ENCODE data around the gene SET.
"Not testable (repeated sequence)": the region's sequence is repeated elsewhere in the genome, so short reads cannot be mapped to it uniquely, and the experiment has no call there.

SET gene, protein sequence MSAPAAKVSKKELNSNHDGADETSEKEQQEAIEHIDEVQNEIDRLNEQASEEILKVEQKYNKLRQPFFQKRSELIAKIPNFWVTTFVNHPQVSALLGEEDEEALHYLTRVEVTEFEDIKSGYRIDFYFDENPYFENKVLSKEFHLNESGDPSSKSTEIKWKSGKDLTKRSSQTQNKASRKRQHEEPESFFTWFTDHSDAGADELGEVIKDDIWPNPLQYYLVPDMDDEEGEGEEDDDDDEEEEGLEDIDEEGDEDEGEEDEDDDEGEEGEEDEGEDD

GRCh38 chr9:128688501-128689292 lies at the start of gene SET:
TSS of gene SET (plus strand) at chr9:128689222. CDS start at chr9:128689583, 361 bp downstream.
- Mint-ChIP-seq H3K4me3 (peak within 1 kb of the TSS; percentile 90), H3K9me3 (no peaks in the 10 kb centered on the region), H3K4me1 (peaks cover 62% of the 10 kb centered on the region), H3K27me3 (no peaks in the 10 kb centered on the region), H3K27ac (peak within 1 kb of the TSS; percentile 96), H3K36me3 (peaks cover 20% of the 10 kb centered on the region)

- Mint-ChIP-seq H3K27ac (no peak overlapping the region), H3K36me3 (no peaks in the 10 kb centered on the region), H3K27me3 (no peaks in the 10 kb centered on the region), H3K4me1 (no peaks in the 10 kb centered on the region), H3K9me3 (no peaks in the 10 kb centered on the region), H3K4me3 (no peak overlapping the region)
Measured at GRCh38 chr9:128640603-128641002, 48.4 kb upstream of the SET start.

- H3K36me3 Mint-ChIP-seq: no peaks in the 10 kb centered on the region
- no peak overlapping the region for H3K4me3 Mint-ChIP-seq
- H3K27ac Mint-ChIP-seq: no peak overlapping the region
- H3K4me1 Mint-ChIP-seq: no peaks in the 10 kb centered on the region
- H3K9me3 Mint-ChIP-seq: no peaks in the 10 kb centered on the region
- H3K27me3 Mint-ChIP-seq: no peaks in the 10 kb centered on the region
Measured at GRCh38 chr9:128642675-128643245, 46.3 kb upstream of the SET start.

GRCh38 chr9:128643519-128644300 lies 45.3 kb upstream of the SET start:
- Mint-ChIP-seq H3K4me1 (no peaks in the 10 kb centered on the region), H3K27me3 (no peaks in the 10 kb centered on the region), H3K4me3 (no peak overlapping the region), H3K9me3 (no peaks in the 10 kb centered on the region), H3K36me3 (no peaks in the 10 kb centered on the region), H3K27ac (no peak overlapping the region)

DNA sequence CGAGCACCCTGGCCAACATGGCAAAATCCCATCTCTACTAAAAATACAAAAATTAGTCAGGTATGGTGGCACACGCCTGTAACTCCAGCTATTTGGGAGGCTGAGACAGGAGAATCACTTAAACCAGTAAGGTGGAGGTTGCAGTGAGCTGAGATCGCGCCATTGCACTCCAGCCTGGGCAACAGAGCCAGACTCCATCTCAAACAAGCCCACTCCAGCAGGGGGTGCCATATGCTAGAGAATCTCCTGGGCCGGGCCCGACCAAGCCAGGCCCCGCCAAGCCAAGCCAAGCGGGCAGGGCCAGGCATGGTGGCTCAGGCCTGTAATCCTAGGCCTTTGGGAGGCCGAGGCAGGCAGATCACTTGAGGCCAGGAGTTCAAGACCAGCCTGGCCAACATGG lies 40.8 kb upstream of the SET start:
- H3K36me3 Mint-ChIP-seq, H3K9me3 Mint-ChIP-seq, H3K27me3 Mint-ChIP-seq, H3K4me3 Mint-ChIP-seq, H3K27ac Mint-ChIP-seq, H3K4me1 Mint-ChIP-seq: not testable (repeated sequence)

DNA sequence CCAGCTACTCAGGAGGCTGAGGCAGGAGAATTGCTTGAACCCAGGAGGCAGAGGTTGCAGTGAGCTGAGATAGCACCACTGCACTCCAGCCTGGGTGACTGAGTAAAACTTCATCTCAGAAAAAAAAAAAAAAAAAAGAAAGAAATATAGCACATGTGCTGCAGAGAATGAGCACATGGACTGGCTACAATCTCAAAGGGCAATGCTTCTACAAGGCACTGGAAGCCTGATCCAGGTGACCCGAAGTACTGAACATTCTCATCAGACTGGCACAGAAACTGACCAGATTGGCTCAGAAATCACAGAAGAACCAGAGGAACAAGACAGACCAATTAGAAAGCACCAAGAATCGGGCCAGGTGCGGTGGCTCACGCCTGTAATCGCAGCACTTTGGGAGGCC lies 37.2 kb upstream of the SET start:
- Mint-ChIP-seq H3K36me3 (no peaks in the 10 kb centered on the region), H3K27me3 (no peaks in the 10 kb centered on the region), H3K4me1 (peaks cover 3% of the 10 kb centered on the region), H3K9me3 (no peaks in the 10 kb centered on the region), H3K27ac (no peak overlapping the region), H3K4me3 (no peak overlapping the region)

DNA sequence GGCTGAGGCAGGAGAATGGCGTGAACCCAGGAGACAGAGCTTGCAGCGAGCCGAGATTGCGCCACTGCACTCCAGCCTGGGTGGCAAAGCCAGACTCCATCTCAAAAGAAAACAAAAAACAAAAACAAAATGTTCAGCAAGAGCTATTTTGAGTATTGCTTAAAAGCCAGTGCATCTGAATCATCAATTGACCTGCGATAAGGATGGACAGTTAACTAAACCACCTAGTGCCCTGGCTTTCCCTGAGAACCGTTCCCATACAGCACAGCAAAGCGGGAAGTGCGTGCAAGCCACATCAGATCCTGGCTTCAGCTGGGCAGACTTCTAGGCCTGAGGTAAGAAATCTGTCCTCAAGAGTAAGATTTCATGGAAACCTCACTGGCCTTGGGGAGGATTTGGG lies 35.1 kb upstream of the SET start:
- H3K27ac Mint-ChIP-seq: no peak overlapping the region
- no peaks in the 10 kb centered on the region for H3K36me3 Mint-ChIP-seq
- H3K9me3 Mint-ChIP-seq: no peaks in the 10 kb centered on the region
- no peak overlapping the region for H3K4me3 Mint-ChIP-seq
- peaks cover 8% of the 10 kb centered on the region for H3K4me1 Mint-ChIP-seq
- no peaks in the 10 kb centered on the region for H3K27me3 Mint-ChIP-seq

DNA sequence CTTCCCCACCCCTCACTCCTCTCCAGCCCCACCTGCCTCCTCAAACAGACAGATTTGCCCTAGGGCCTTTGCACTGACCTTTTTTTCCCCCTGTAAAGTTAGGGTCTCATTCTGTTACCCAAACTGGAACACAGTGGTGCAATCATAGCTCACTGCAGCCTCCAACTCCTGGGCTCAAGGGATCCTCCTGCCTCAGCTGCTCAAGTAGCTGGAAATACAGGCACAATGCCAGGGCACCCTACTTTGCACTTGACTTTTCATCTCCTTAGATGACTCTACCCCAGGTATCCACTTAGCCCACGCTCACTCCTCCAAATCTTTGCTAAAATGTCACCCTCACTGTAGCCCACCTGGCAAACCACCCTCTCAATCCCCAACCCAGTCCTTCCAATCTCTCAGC lies 34.5 kb upstream of the SET start:
- Mint-ChIP-seq H3K27ac (no peak overlapping the region), H3K4me3 (peak overlapping the region; percentile 37), H3K4me1 (peaks cover 8% of the 10 kb centered on the region), H3K9me3 (no peaks in the 10 kb centered on the region), H3K27me3 (no peaks in the 10 kb centered on the region), H3K36me3 (no peaks in the 10 kb centered on the region)

DNA sequence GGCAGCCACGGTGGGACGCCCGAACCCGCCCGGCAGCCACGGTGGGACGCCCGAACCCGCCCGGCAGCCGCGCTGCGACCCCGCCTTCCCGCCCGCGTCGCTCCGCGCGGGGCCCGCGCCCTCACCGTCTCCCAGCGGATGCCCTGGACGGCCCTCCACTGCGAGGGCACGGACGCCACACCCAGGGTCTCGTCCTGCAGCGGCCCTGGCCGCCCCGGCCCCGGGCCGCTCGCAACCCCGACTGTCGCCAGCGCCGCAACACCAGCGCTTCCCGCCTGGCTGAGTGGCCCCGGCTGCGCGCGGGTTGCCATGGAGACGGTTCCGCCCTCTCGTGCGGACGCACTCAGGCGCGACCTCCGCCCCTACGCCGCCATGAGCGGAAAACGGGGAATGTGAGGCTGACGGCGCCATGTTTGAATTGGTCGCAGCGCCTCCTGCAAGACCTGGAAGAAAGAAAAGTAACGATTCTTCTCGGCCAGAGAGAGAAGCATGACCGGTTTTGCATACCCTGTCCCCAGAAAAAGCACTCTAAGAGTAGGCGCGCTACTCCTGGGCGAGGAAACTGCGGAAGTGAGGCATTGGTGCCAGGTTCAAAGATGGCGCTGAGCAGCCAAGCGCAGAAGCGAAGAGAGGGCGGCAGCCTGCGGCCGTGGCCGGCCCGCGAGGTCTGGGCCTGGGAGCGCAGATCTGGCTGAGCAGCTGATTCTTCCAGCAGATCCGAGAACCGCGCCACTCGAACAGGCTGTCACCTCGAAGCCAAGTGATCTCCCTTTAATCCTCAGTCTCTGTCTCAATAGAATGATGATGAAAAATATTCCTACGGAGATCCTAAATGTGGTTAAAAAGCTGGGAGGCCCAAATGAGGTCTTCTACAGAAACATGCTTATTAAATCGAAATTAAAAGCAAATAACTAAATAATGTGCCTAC lies 32.3 kb upstream of the SET start, which contains the start of gene DYNC2I2:
Gene DYNC2I2, minus strand, starts transcription at position 432 of the 928 bp plus-strand sequence. Its CDS starts 121 bp downstream, at position 311.
- peak within 1 kb of the TSS; percentile 91 for H3K4me3 Mint-ChIP-seq
- H3K9me3 Mint-ChIP-seq: no peaks in the 10 kb centered on the region
- peaks cover 8% of the 10 kb centered on the region for H3K4me1 Mint-ChIP-seq
- peak within 1 kb of the TSS; percentile 100 for H3K27ac Mint-ChIP-seq
- H3K27me3 Mint-ChIP-seq: no peaks in the 10 kb centered on the region
- H3K36me3 Mint-ChIP-seq: no peaks in the 10 kb centered on the region

GRCh38 chr9:128657344-128657704 lies 31.7 kb upstream of the SET start:
- no peaks in the 10 kb centered on the region for H3K9me3 Mint-ChIP-seq
- peak overlapping the region; percentile 100 for H3K27ac Mint-ChIP-seq
- H3K4me3 Mint-ChIP-seq: peak overlapping the region; percentile 91
- no peaks in the 10 kb centered on the region for H3K36me3 Mint-ChIP-seq
- no peaks in the 10 kb centered on the region for H3K27me3 Mint-ChIP-seq
- peaks cover 8% of the 10 kb centered on the region for H3K4me1 Mint-ChIP-seq

- Mint-ChIP-seq H3K36me3 (no peaks in the 10 kb centered on the region), H3K9me3 (no peaks in the 10 kb centered on the region), H3K27ac (peak overlapping the region; percentile 100)
Measured at GRCh38 chr9:128657796-128658195, 31.2 kb upstream of the SET start.

GRCh38 chr9:128666481-128666941 lies 22.5 kb upstream of the SET start:
- not testable (repeated sequence) for H3K27me3 Mint-ChIP-seq, H3K4me3 Mint-ChIP-seq, H3K27ac Mint-ChIP-seq, H3K4me1 Mint-ChIP-seq, H3K9me3 Mint-ChIP-seq, H3K36me3 Mint-ChIP-seq

More at GRCh38 chr9:128657796-128658195, 31.2 kb upstream of the SET start:
- Mint-ChIP-seq H3K4me3 (no peak overlapping the region), H3K4me1 (peaks cover 8% of the 10 kb centered on the region), H3K27me3 (no peaks in the 10 kb centered on the region)

DNA sequence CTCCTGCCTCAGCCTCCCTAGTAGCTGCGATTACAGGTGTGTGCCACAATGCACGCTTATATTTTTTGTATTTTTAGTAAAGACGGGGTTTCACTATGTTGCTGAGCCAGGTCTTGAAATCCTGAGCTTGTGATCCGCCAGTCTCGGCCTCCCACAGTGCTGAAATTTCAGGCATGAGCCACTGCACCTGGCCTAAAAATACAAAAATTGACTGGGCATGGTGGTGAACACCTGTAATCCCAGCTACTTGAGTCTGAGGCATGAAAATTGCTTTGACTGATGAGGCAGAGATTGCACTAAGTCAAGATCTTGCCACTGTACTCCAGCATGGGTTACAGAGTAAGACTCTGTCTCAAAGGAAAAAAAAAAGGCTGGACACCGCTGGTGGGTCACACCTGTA lies 19.2 kb upstream of the SET start:
- Mint-ChIP-seq H3K27me3 (no peaks in the 10 kb centered on the region), H3K36me3 (no peaks in the 10 kb centered on the region), H3K9me3 (no peaks in the 10 kb centered on the region), H3K4me1 (no peaks in the 10 kb centered on the region), H3K27ac (no peak overlapping the region), H3K4me3 (no peak overlapping the region)

- no peaks in the 10 kb centered on the region for H3K9me3 Mint-ChIP-seq
- no peak overlapping the region for H3K27ac Mint-ChIP-seq
- H3K27me3 Mint-ChIP-seq: no peaks in the 10 kb centered on the region
- no peaks in the 10 kb centered on the region for H3K36me3 Mint-ChIP-seq
- no peaks in the 10 kb centered on the region for H3K4me1 Mint-ChIP-seq
- H3K4me3 Mint-ChIP-seq: no peak overlapping the region
Measured at GRCh38 chr9:128675382-128675781, 13.6 kb upstream of the SET start.

DNA sequence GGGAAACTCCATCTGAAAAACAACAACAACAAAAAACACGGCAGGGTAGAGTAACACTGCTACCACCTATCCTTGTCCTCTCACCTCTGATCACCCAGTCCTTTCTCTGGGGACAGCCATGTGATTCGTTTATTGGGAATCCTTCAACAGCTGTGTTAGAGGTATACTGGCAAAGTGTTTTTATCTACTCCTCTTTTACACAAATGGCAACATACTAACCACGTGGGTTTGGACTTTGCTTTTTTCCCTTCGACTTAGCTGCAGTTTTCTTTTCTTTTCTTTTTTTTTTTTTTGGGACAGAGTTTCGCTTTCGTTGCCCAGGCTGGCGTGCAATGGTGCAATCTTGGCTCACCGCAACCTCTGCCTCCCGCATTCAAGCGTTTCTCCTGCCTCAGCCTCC lies 11.2 kb upstream of the SET start:
- Mint-ChIP-seq H3K4me1 (peaks cover 4% of the 10 kb centered on the region), H3K4me3 (no peak overlapping the region), H3K9me3 (no peaks in the 10 kb centered on the region), H3K27me3 (no peaks in the 10 kb centered on the region), H3K27ac (no peak overlapping the region), H3K36me3 (no peaks in the 10 kb centered on the region)
